GM21723 (cell line): ENCODE data around the gene ZNHIT2.
A peak's percentile ranks its signal among the peaks of the same experiment; 100 is the strongest.
"Not testable (repeated sequence)": the region's sequence is repeated elsewhere in the genome, so short reads cannot be mapped to it uniquely, and the experiment has no call there.

Experiments
- ATAC-seq: cut with Tn5 transposase; IDR thresholded peaks from one replicate; pipeline ENCODE4 v1.9.1; 2021; ENCODE audit warnings: mild to moderate bottlenecking, moderate library complexity; ENCODE audit not compliant: unreplicated experiment

ZNHIT2 gene

GRCh38 chr11:65117206-65118096 is at the start of gene ZNHIT2:
ZNHIT2 (minus strand) TSS chr11:65117701; CDS start chr11:65117653, 48 bp downstream.
- ATAC-seq, result peak; percentile 54

GRCh38 chr11:65166893-65167292 is 49.4 kb upstream of the ZNHIT2 start:
- no peak for ATAC-seq

- ATAC-seq, result no peak
These were observed 48.2 kb upstream of the ZNHIT2 start for GRCh38 chr11:65165410-65166317.

- ATAC-seq, result no peak
These were observed 46.2 kb upstream of the ZNHIT2 start for GRCh38 chr11:65163684-65164083.

GRCh38 chr11:65160643-65161042 is 43.1 kb upstream of the ZNHIT2 start:
- ATAC-seq, result no peak

GRCh38 chr11:65159012-65159411 is 41.5 kb upstream of the ZNHIT2 start:
- peak; percentile 90 for ATAC-seq

- ATAC-seq, result no peak
These were observed 39.8 kb upstream of the ZNHIT2 start for GRCh38 chr11:65157336-65157735.

- ATAC-seq, result no peak
These were observed 39.4 kb upstream of the ZNHIT2 start for GRCh38 chr11:65156926-65157325.

GRCh38 chr11:65156256-65156655 is 38.8 kb upstream of the ZNHIT2 start:
- ATAC-seq, result no peak

- ATAC-seq, result no peak
These were observed 34.6 kb upstream of the ZNHIT2 start for GRCh38 chr11:65152122-65152521.

GRCh38 chr11:65151331-65151899 is 33.9 kb upstream of the ZNHIT2 start:
- ATAC-seq, result no peak

GRCh38 chr11:65150509-65151299 is 33.2 kb upstream of the ZNHIT2 start:
- ATAC-seq, result peak; percentile 74

- not testable (repeated sequence) for ATAC-seq
These were observed 32.6 kb upstream of the ZNHIT2 start for GRCh38 chr11:65150131-65150508.

- no peak for ATAC-seq
These were observed 31.2 kb upstream of the ZNHIT2 start for GRCh38 chr11:65148657-65149056.

GRCh38 chr11:65147352-65148075 is 30.0 kb upstream of the ZNHIT2 start:
- ATAC-seq, result no peak

GRCh38 chr11:65141896-65142494 is 24.5 kb upstream of the ZNHIT2 start:
- no peak for ATAC-seq

GRCh38 chr11:65136515-65137096 is 19.1 kb upstream of the ZNHIT2 start:
- ATAC-seq, result no peak

- ATAC-seq, result no peak
These were observed 18.2 kb upstream of the ZNHIT2 start for GRCh38 chr11:65135633-65136145.
